GM19395 (cell line): ENCODE measurements around the gene TMEM252.

Source experiments
- ATAC-seq: cut with Tn5 transposase; IDR thresholded peaks from one replicate; pipeline ENCODE4 v1.9.1; 2021; ENCODE audit warnings: mild to moderate bottlenecking, moderate library complexity; ENCODE audit not compliant: unreplicated experiment

Gene TMEM252

GRCh38 chr9:68500457-68501381, 40.0 kb downstream of the TMEM252 start:
- ATAC-seq = no peak

GRCh38 chr9:68498816-68499215, 41.9 kb downstream of the TMEM252 start:
- no peak for ATAC-seq

- ATAC-seq = no peak
These were observed 43.1 kb downstream of the TMEM252 start for GRCh38 chr9:68497629-68498028.

GRCh38 chr9:68496356-68496755, 44.3 kb downstream of the TMEM252 start:
- no peak for ATAC-seq

GRCh38 chr9:68495247-68495646, 45.4 kb downstream of the TMEM252 start:
- no peak for ATAC-seq

GRCh38 chr9:68493958-68494577, 46.6 kb downstream of the TMEM252 start:
- ATAC-seq = no peak

GRCh38 chr9:68493541-68493940, 47.1 kb downstream of the TMEM252 start:
- no peak for ATAC-seq

- ATAC-seq = no peak
These were observed 47.9 kb downstream of the TMEM252 start for GRCh38 chr9:68492806-68493205.

- no peak for ATAC-seq
These were observed 51.0 kb downstream of the TMEM252 start for GRCh38 chr9:68489646-68490045.

GRCh38 chr9:68488126-68488525, 52.6 kb downstream of the TMEM252 start:
- ATAC-seq = no peak
